Mucosa of stomach (tissue), 1 donor: ENCODE measurements around the gene FBXL12.
"Not testable (repeated sequence)": the region's sequence is repeated elsewhere in the genome, so short reads cannot be mapped to it uniquely, and the experiment has no call there.

ENCODE experiments used
- H3K27me3 ChIP-seq: one replicate; pipeline ENCODE4 v1.7.0; 2013; ENCODE audit warnings: mild to moderate bottlenecking, low read length; ENCODE audit not compliant: control insufficient read depth, insufficient read depth
- H3K36me3 ChIP-seq: one replicate; pipeline ENCODE4 v1.7.0; 2013; ENCODE audit warnings: low read length; ENCODE audit not compliant: control insufficient read depth, insufficient read depth
- H3K4me1 ChIP-seq: one replicate; pipeline ENCODE4 v1.7.0; 2013; ENCODE audit warnings: mild to moderate bottlenecking, low read length; ENCODE audit not compliant: control insufficient read depth, insufficient read depth
- H3K4me3 ChIP-seq: one replicate; pipeline ENCODE4 v1.7.0; 2013; ENCODE audit warnings: low read length
- H3K9ac ChIP-seq: one replicate; pipeline ENCODE4 v1.7.0; 2013; ENCODE audit warnings: mild to moderate bottlenecking, low read length, moderate library complexity
- H3K9me3 ChIP-seq: one replicate; pipeline ENCODE4 v1.7.0; 2013; ENCODE audit warnings: mild to moderate bottlenecking, low read length, moderate library complexity; ENCODE audit not compliant: control insufficient read depth
- donor health status: Pancreatic carcinoma.

The FBXL12 gene

DNA sequence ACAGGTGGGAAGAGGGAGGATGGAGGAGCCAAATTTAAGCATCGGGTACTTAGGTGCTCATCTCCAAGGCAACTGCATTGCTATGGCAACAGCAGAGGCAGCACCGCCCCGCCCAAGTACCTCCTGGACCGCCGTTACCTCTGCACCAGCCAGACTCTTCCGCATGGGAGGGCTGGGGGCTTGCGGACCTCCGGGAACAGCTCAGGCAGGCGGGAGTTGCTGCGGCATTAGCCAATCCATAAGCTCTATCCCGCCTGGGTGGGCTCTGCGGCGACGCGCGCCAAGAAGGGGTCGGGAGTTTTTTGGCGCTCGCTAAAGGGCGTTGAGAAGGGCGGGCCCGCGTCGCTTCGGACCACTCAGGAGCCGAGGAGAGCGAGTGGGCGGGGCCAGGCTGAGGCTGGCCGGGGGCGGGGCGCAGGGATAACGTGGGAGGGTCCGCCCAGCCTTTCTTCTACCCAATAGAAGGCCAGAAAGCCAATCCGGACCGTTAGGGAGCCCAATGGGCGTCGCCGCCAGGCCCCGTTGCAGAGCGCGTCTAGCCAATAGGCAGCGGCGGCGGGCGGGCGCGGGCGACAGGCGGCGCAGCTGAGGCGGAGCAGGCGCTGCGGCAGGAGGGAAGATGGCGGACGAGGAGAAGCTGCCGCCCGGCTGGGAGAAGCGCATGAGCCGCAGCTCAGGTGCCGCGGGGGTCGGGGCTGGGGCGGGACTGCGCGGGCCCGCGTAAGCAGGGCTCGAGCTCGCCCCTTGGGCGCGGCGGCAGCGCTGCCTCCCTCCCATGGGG is 16.0 kb upstream of the FBXL12 start, which contains the start of gene PIN1:
Gene PIN1 (plus strand): TSS at position 593 of the 781 bp plus-strand sequence. CDS start 27 bp downstream, at position 620.
- peak within 1 kb of the TSS; percentile 69 for H3K4me3 ChIP-seq
- H3K9ac ChIP-seq, result peak within 1 kb of the TSS; percentile 44
- H3K9me3 ChIP-seq, result no peaks in the 10 kb centered on the region
- H3K4me1 ChIP-seq, result peaks cover 9% of the 10 kb centered on the region
- no peaks in the 10 kb centered on the region for H3K36me3 ChIP-seq
- no peaks in the 10 kb centered on the region for H3K27me3 ChIP-seq

DNA sequence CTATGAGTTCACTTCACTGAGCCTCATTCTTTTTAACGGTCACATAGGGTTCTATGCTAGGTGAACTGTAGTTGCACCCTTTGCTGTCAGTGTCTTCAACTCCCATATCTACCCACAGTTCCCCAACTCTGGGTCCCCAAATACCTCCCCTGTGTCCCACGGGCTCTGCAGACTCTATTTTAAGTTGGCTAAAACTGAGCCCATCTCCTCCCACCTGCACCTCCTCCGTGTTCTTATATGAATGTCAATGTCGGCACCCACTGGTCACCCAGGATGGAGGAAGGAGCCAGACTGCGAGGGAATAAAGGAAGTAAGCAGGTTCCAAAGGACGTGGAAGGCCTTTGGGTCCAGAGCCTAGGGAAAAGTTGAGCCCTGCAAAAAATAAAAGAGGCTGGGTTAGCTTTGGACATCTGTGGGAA is 15.4 kb upstream of the FBXL12 start:
- H3K36me3 ChIP-seq, result no peaks in the 10 kb centered on the region
- H3K4me3 ChIP-seq, result no peak overlapping the region
- H3K4me1 ChIP-seq, result peaks cover 9% of the 10 kb centered on the region
- no peak overlapping the region for H3K9ac ChIP-seq
- no peaks in the 10 kb centered on the region for H3K9me3 ChIP-seq
- H3K27me3 ChIP-seq, result no peaks in the 10 kb centered on the region

DNA sequence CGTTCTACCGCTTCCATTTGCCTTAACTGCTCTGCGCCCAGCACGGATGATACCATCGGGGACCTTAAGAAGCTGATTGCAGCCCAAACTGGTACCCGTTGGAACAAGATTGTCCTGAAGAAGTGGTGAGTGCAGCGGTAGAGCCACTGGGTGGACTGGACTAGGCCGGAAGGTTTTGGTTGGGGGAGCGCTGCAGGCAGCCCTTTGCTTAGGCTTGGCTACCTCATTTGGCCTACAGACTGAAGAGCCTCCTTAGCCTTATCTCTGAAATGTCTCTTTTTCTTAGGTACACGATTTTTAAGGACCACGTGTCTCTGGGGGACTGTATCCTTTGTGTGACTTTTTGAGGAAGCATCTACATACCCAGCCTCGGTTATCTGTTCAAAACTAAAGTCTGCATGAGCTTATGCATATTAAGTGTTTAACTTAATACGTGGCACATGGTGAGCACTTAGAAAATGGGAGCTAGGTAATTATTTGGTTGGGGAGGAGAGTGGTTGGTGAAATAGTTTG is 9.7 kb upstream of the FBXL12 start:
- Histone ChIP-seq H3K27me3 (no peaks in the 10 kb centered on the region), H3K4me1 (peaks cover 6% of the 10 kb centered on the region), H3K36me3 (no peaks in the 10 kb centered on the region), H3K9ac (peak overlapping the region; percentile 89), H3K9me3 (no peaks in the 10 kb centered on the region), H3K4me3 (peak overlapping the region; percentile 97)

DNA sequence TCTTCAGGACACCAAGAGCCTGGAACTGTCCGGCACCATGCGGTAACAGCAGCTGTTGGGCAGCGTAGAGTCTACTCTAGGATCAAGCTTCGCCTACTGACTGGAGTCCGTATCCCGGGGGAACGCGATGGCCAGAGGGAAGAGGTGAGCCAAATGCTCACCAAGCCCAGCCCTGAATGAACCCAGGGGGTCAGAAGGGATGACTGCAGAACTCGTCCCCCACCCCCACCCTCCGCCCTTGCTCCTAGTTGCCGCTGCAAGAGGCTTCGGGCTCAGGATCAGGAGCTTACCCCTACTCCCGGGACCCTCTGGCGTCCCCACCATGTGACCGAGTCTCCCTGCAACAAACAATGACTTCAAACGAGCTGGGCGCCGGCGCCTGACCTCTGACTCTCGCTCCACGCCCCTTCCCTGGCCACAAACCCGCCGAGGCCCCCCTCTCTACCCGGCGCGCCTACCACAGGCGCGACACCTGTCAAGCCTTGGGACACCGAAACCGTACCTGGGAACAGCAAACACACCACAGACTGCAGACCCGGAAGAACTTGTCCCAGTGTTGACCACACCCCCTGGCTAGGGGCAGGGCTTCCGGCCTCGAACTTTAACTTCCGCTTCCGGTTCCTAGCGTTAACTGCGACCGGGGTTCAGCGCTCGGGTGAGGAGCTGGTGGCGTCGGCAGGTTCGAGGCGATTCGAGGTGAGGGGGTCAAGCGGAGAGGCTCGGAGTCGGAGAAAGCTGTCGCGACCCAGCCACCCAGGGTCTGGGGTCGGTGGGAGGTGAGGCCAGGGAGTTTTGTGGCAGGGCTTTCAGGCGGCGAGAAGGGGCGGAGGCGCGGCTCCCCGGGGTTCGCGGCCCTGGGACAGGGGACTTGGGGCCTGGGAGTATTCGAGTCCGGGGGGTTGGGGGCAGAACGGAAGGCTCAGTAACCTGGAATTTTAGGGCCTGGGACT is 8.7 kb upstream of the FBXL12 start, which contains the start of gene UBL5:
Gene UBL5 (plus strand): TSS at position 630 of the 950 bp plus-strand sequence. CDS start 420 bp downstream, outside the sequence.
- Histone ChIP-seq H3K9me3 (no peaks in the 10 kb centered on the region), H3K4me3 (peak within 1 kb of the TSS; percentile 97), H3K27me3 (no peaks in the 10 kb centered on the region), H3K36me3 (no peaks in the 10 kb centered on the region), H3K9ac (peak within 1 kb of the TSS; percentile 89), H3K4me1 (peaks cover 6% of the 10 kb centered on the region)

DNA sequence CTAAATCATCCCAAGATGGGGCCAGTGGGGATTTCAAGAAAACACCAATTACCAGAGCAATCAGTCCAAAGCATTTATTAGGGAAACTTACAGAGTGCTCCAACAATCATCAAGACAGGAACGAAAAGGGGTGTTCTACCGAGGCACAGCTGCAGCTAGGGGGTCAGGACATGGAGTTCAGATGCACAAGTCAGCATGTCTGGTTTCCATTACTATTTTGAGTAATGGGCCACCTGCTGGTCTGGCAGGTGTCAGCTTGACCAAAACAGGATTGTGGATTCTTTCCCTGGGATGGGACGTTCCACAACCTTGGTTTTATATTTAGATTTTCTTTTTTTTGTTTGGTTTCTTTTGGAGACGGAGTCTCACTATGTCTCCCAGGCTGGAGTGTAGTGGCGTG is 4.9 kb upstream of the FBXL12 start:
- Histone ChIP-seq H3K9me3 (no peaks in the 10 kb centered on the region), H3K4me1 (peaks cover 5% of the 10 kb centered on the region)

DNA sequence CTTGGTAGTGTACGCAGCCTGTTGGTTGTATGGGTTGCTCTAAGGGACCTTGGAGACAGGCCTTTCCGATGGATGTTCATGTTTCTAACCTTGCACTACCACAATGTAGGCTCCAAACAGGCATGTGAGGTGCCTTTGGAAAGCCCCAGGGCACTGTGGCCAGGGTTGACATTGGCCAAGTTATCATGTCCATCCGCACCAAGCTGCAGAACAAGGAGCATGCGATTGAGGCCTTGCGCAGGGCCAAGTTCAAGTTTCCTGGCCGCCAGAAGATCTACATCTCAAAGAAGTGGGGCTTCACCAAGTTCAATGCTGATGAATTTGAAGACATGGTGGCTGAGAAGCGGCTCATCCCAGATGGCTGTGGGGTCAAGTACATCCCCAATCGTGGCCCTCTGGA is 1.2 kb upstream of the FBXL12 start:
- not testable (repeated sequence) for H3K9me3 ChIP-seq, H3K9ac ChIP-seq

More for the DNA sequence above, 4.9 kb upstream of the FBXL12 start:
- no peak overlapping the region for H3K9ac ChIP-seq
- H3K4me3 ChIP-seq, result no peak overlapping the region
- no peaks in the 10 kb centered on the region for H3K27me3 ChIP-seq
- no peaks in the 10 kb centered on the region for H3K36me3 ChIP-seq

DNA sequence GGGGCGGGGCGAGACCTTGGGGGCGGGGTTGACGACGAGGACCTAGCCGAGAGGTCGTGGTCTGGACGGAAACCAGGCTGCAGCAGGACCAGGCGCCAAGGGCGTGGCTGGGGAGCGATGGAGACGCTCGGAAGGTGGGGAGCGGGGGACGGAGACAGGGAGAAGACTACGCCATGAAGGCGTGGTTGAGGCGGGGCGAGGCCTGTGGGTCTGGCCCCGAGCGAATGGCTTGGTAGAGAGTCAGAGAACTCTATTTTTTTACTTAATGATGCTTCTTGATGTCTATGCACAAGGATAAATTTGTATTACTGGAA is 674 bp upstream of the FBXL12 start:
- Histone ChIP-seq H3K9ac (no peak overlapping the region), H3K27me3 (no peaks in the 10 kb centered on the region), H3K4me1 (peaks cover 9% of the 10 kb centered on the region), H3K9me3 (no peaks in the 10 kb centered on the region), H3K4me3 (no peak overlapping the region), H3K36me3 (no peaks in the 10 kb centered on the region)

More for the DNA sequence above, 1.2 kb upstream of the FBXL12 start:
- H3K4me1 ChIP-seq, H3K4me3 ChIP-seq, H3K27me3 ChIP-seq, H3K36me3 ChIP-seq: not testable (repeated sequence)

DNA sequence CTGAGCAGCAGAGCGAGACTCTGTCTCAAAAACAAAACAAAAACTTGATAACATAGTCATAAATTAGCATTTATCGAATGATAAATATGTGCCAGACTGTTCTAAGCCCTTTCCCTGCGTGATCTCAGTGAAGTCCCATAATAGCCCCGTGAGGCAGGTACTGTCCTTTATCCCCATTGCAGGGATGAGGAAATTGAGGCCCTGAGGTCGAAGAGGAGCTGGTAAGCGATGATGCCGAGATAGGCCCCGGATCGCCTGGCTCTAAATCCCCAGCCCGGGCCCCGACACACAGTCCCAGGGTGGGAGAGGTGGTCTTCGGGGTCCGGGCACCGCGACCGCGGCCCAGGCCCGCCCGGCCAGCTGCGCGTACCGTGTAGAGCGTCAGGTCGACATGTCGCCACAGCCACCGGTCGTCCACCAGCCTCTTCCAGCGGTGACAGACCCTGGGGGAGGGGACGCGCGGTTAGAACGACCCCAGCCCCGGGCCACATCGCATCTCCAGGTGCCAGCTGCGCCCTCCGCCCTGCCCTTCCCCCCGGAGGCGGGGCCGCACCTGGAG is 625 bp downstream of the FBXL12 start:
- H3K4me3 ChIP-seq, result peak overlapping the region; percentile 81
- peak overlapping the region; percentile 77 for H3K9ac ChIP-seq
- no peaks in the 10 kb centered on the region for H3K27me3 ChIP-seq
- H3K4me1 ChIP-seq, result peaks cover 9% of the 10 kb centered on the region
- H3K9me3 ChIP-seq, result no peaks in the 10 kb centered on the region
- no peaks in the 10 kb centered on the region for H3K36me3 ChIP-seq

DNA sequence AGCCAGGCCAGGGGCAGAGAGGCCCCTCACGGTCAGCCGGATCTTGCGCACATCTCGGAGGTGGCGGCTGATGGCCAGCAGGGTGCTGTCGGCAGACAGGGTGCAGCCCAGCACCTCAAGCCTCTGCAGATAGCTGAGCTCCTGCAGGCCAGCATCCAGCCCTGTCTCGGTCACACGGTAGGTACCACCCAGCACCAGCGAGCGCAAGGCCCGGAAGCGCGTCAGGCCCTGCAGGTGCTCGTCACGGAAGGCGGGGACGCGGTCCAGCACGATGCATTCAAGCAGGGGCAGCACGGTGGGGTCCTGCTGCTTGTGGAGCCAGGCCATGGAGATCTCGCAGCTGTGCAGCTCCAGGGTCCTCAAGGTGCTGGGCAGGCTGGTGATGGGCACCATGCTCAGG is 7.7 kb downstream of the FBXL12 start:
- no peaks in the 10 kb centered on the region for H3K4me1 ChIP-seq
- H3K9me3 ChIP-seq, result no peaks in the 10 kb centered on the region
- H3K27me3 ChIP-seq, result no peaks in the 10 kb centered on the region
- H3K36me3 ChIP-seq, result no peaks in the 10 kb centered on the region
- H3K4me3 ChIP-seq, result no peak overlapping the region
- no peak overlapping the region for H3K9ac ChIP-seq

DNA sequence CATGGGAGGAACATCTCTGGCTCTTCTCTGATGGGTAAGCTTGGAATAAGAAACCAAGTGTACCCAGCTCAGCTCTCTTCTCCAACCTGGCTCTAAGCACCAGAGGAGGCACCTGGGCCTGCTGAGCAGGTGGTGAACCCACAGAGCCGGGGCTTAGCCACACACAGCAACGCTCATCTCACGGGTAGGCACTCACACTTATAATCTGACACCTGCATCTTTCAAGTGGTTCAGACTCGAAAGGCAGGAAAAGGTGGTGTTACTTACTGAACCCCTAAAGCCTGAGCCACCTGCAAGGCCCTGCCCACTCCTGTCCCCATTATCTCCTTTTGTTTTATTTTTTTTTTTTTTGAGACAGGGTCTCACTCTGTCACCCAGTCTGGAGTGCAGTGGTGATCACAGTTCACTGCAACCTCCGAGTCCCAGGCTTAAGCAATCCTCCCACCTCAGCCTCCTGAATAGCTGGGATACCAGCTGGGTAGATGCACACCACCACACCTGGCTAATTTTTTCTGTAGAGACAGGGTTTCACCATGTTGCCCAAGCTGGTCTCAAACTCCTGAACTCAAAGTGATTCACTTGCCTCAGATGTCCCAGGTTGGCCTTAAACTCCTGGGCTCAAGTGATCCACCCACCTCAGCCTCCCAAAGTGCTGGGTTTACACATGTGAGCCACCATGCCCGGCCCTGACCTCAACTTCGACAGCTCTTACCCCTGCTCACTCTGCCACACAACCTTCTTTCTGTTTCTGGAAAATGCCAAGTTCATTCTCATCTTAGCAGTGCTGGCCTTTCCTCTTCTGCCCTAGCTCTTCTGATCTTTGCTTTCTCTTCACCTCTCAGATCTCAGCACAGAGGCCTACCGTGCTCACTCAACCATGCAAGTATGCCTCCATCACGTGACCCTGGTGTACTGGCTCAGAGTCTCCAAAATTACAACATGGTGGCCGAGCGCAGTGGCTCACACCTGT is 9.7 kb downstream of the FBXL12 start:
- Histone ChIP-seq H3K9me3 (no peaks in the 10 kb centered on the region), H3K36me3 (no peaks in the 10 kb centered on the region), H3K4me3 (no peak overlapping the region), H3K27me3 (no peaks in the 10 kb centered on the region), H3K9ac (no peak overlapping the region), H3K4me1 (no peaks in the 10 kb centered on the region)

DNA sequence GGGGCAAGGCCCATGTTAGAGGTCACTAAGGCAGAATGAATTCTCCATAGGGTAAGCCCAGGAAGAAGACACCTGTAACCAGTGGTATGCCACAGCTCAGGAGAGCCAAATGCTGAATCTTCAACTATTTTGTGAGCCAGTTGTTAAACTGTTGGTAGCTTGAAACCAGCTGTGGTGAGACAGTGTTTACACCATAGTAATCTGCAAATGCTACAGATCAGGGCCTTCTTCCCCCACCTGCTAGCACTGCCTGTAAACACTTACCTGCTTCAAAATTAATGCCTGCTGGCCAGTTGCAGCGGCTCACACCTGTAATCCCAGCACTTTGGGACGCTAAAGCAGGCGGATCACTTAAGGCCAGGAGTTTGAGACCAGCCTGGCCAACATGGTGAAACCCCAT is 12.1 kb downstream of the FBXL12 start:
- H3K4me3 ChIP-seq, result no peak overlapping the region
- H3K9me3 ChIP-seq, result no peaks in the 10 kb centered on the region
- H3K4me1 ChIP-seq, result no peaks in the 10 kb centered on the region
- no peak overlapping the region for H3K9ac ChIP-seq
- no peaks in the 10 kb centered on the region for H3K27me3 ChIP-seq
- H3K36me3 ChIP-seq, result no peaks in the 10 kb centered on the region
